Measurements from ENCODE around the gene RNF8.
"Not testable (repeated sequence)": the region's sequence is repeated elsewhere in the genome, so short reads cannot be mapped to it uniquely, and the experiment has no call there.

The RNF8 gene

DNA sequence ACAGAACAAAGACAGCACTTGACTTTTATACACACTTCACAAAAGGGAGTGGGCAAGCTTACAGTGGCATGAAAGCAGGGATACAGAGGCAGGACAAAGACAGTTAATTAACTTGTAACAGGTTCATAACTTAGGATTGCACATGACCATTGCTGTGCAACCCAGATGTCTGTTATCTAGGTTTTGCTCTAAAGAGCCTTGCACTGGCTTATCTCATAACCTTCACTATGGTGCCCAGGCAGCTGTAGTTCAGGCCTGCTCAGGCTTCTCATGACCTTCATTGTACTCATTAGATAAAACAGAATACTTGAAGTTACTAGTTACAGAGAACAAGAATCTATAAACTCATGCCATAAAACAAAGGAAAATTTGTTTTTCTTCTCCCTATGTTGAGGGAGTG is 47.9 kb downstream of the RNF8 start:
- DNase-seq: not testable (repeated sequence)

DNA sequence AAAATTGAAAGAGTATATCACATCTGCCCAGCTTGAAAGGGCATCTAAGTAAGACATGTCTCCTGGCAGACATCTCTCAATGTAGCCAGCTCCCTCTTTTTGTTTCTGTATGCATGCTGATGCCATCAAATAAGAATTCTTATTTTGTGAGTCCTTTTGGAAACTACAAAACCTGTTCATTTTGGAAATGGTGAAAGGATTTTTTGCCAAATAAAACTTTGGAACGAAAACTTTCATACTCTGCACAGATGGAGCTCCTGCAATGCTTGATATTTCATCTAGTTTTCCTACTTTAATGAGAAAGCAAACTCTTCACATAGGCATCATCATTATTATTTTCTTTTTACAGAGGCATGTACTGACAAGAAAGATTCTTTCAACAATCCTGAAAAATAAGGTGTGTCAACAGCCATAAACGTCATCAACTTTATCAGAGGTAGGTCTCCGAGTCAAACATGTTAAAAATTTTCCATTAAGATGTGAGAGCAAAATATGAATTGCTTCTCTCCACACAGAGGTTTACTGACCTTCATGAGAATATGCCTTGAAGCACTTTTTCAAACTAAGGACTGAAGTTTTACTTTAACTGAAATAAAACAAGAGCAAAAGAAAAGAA is 53.1 kb downstream of the RNF8 start:
- no peak for DNase-seq

DNA sequence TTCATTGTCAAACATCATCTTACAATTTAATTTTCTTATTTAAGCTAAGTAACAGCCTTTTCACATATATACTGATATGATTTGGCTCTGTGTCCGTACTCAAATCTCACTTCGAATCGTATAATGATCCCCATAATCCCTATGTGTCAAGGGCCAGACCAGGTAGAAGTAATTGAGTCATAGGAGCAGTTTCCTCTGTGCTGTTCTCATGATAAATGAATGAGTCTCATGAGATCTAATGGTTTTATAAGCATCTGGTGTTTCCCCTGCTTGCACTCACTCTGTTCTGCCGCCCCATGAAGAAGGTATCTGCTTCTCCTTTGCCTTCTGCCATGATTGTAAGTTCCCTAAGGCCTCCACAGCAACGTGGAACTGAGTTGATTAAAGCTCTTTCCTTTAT is 54.2 kb downstream of the RNF8 start:
- DNase-seq: no peak

DNA sequence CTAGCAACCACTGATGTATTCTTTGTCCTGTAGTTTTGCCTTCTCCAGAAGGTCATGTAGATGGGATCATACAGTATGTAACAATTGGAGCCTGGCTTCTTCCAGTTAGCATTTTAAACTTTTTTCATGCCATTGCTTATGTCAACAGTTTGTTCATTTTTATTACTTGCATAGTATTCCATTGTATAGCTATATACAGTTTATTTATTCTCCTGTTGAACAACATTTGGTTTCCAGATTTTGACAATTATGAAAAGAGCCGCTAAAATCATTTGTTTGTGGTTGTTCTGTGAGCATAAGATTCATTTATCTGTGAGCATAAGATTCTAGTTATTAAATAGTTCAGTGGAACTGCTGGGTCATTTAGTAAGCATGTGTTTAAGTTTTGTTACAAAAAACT is 55.7 kb downstream of the RNF8 start:
- DNase-seq: no peak

DNA sequence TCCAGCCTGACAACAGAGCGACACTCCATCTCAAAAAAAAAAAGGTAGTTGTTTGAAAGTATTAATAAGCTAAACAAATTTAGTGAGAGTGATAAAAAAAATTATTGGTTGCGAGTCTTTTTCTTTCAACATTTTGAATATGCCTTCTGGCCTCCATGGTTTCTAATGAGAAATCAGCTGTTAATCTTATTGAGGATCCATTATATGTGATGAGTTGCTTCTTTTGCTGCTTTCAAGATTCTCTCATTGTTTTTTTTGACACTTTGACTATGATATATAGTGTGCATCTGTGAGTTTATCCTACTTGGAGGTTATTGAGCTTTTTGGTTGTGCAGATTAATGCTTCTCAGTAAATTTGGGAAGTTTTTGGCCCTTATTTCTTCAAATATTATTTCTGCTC is 63.6 kb downstream of the RNF8 start:
- no peak for DNase-seq

DNA sequence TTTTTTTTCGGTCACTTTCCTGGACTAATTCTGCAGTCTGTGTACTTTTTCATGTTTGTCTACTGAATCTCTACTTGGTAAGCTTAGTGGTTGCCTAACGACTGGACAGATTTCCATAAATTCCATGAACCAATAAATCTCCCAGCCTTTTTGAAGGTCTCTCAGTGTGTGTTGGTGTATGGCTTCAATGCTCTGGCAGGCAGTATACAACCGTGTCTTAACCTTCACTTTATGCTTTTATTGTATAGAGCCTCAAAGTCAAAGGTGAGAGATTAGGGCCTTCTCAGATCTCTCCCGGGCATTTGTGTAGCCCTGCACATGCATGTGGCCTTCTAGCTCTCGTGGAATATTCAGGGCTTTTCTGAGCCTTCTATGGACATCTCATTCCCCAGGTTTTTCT is 64.9 kb downstream of the RNF8 start:
- no peak for DNase-seq

DNA sequence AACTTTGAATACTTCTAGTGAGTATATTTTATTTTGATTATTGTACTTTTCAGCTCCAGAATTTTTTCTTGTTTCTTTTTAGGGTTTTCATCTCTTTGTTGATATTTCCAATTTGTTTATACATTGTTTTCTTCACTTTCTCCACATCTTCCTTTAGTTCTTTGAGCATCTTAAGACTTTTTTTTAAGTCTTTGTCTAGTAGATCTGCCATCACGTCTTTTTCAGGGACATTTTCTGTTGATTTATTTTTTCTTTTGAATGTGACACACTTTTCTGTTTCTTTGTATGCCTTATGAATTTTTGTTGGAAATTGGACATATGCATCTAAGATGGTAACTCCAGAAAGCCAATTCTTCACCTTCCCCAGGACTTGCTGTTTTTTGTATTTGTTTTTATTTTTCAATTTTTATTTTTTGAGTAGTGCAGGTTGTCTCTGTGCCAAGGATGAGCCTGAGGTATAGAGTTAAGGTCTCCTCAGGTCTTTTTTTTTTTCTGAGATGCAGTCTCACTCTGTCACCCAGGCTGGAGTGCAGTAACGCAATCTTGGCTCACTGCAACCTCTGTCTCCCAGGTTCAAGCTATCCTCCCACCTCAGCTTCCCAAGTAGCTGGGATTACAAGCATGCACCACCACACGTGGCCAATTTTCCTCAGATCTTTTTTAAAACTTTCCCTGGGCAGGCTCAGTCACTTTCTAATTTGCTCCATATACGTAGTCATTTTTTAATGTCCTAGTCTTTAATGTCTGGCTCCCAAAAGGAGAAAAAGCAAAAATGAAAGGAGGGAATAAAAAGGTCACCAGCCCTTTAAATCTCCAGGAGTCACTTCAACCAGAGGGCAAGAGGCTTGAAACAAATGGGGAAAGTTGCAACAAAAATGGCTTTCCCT is 72.5 kb downstream of the RNF8 start:
- no peak for DNase-seq

DNA sequence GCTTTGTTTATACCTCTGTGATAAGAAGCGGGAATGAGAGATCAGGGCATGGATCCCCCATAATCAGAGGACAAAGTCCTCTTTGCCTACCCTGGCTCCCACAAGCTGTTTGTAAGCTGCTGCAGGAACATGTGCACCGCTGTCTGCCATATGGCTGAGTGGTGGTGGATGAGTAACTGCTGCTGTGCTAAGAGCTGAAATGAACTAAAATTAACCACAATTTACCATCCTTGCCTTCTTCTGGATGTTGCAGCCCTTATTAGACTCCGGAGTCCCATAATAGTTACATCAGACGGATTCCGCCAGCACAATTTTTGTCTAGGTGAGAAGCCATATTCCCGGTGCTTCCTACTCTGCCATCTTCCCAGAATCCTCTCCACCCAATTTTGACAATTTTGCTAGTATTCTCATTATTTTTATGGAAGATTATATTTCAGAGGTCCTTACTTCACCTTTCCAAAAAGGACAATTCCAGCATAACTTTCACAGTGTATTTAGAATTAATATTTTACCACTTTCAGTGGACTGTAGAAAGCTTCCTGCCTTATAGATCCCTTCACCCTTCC is 73.2 kb downstream of the RNF8 start:
- DNase-seq: no peak

DNA sequence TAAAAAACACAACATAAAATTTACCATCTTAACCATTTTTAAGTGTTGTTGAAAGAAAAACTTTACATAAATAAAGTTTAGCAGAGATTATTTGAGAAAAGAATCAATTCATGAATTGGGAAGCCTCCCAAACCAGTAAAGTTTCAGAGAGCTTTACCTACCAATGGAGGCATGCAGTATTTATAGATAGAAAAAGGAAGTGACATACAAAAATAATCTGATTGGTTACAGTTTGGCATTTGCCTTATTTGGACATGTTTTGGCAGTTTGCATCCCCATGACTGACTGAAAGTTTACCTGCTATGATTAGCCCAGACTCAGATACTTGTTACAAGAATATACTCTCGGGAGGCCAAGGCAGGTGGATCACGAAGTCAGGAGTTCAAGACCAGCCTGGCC is 75.6 kb downstream of the RNF8 start:
- no peak for DNase-seq

DNA sequence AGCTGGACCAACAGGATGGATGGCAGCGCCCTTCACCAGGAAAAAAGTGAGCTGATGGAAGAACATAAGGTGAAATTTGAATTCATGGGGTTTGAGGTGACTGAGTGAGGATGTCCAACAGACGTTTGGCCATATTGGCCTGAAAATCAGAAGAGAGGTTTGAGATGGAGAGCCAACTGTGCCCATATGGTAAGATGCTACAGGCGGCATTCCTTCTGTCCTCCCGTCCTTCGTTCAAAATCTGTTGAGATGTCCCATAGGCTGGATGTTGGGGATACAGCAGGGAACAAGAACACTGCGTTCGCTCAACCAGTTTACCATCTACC is 78.8 kb downstream of the RNF8 start:
- DNase-seq: no peak

DNA sequence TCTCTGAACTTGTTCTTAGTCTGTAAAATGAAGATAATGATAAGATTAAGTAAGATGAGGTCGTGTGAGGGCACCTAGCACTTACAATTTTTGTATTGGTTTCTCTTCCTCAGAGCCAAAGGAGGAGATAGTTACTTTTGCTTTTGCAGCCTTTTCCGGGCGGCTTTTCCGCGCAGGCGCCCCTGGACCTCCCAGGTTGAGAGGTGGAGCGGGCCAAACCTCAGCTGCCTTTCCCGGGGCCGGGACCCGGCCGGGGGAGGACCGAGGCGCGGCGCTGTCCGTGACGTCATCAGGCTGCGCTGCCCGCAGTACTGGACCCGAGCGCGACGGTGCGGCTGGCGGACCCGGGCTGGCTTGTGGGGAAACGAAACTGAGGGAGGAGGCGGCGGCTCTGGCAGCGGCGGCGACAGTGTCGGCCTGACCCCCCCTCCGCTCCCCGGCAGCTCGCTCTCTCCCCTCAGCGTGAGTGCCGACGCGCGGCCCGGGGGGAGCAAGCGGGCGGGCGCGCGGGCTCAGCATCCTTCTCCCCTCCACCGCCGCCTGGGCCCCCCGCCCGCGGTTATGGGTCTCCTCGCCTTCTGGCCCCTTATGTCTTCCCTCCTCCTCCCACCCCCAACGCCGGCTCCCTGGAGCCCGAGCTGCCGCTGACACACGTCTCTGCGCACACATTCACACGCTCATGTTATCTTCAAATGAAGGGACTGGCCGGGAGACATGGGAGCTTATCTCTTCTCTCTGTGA is 79.3 kb downstream of the RNF8 start, which contains the start of gene CMTR1:
CMTR1 (plus strand) TSS at position 306 of the 741 bp plus-strand sequence. CDS start 2,409 bp downstream, outside the sequence.
- peak; percentile 97 for DNase-seq

DNA sequence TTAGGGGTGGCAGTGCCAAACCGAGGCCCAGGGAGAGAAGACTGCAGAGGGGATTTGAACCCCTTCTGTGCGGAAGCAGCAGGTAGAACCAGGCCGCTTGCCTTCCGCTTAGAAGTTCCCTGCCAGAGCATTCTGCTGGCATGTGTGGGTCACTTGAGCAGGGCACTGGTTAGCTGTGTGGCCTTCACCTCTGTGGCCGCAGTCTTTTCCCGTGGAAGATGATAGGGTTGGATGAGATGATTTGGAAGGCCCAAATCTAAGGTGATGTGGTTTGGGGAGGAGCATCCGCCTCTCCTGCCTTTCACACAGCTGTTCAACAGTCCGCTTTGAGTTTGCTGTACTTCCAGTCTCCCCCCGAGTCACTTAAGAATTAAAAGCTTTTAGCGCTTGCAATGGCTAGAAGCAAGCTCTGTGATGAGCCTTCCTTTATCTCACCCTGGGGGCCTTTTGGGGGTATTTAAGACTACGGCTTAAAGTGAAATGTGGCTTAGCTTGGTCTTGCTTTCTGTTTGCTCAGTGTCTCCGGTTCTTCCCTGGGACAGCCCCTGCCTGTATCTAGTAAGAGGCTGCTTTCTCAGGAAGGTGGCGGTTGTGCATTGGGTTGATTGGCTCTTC is 80.0 kb downstream of the RNF8 start:
- peak; percentile 52 for DNase-seq

DNA sequence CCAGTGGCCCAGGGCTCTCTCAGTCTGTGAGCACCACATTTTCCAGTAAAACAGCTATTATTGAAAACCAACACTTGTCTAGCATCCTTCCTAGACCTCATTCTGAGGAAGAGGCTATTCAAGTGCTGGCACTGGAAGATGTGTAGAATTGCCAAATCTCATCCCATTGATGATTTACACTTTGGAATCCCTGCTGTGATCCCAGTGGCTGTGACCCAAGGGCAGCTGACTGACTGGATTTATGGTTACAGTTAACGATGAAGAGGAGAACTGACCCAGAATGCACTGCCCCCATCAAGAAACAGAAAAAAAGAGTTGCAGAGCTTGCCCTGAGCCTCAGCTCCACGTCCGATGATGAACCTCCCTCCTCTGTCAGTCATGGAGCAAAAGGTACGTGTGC is 81.6 kb downstream of the RNF8 start:
- no peak for DNase-seq

DNA sequence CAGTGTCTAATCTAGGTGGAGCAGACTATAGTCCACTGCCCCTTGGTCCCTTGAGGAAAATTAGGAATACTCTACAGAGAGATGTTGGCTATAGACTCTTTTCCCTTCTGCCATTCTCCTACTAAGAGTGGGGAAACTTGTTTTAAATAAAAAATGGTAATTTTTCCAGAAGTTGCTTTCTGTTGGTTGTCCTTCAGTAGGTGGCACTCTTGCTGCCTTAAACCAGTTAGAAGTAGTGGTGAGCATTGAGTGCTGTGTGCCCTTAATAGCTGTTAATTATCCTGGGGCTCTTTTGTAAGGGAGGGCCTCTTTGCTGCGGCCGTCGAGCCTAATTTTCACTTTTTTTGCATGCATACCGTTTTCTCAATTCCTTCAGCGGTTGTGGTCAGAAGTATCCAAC is 82.0 kb downstream of the RNF8 start:
- DNase-seq: no peak

DNA sequence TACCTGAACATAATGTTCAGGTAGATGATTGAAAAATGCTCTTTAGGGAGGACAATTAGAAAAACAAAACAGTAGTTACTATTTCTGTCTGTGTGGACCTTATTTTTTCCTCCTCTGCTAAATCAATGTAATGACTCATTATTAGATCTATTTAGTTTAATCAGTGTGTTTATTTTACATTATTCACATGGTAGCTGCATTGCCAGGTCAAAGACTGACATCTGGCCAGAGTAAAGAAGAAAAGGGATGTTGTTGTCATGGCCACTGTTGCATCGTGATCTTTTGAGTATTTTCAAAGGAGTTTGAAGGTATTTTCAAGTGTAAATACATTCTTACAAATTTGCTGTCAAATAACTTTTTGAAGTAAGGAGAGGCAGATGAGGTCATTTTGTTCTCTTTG is 85.1 kb downstream of the RNF8 start:
- DNase-seq: no peak

DNA sequence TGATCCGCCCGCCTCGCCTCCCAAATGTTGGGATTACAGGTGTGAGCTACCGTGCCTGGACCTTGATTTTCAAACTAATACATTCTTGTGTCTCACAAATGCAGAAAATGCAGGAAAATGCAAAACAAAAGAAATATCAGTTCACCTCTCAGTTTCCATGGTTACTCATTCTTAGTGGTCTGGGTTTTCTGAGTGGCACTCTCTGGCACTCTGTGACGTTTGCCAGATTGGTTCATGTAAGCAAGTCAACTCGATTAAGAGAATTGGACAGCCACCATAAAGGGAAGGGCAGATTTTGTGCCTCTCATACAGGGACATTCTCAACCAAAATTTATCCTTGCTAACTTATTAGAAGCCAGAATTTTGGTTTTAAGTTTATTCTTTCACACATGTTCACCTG is 87.9 kb downstream of the RNF8 start:
- DNase-seq: peak; percentile 6

DNA sequence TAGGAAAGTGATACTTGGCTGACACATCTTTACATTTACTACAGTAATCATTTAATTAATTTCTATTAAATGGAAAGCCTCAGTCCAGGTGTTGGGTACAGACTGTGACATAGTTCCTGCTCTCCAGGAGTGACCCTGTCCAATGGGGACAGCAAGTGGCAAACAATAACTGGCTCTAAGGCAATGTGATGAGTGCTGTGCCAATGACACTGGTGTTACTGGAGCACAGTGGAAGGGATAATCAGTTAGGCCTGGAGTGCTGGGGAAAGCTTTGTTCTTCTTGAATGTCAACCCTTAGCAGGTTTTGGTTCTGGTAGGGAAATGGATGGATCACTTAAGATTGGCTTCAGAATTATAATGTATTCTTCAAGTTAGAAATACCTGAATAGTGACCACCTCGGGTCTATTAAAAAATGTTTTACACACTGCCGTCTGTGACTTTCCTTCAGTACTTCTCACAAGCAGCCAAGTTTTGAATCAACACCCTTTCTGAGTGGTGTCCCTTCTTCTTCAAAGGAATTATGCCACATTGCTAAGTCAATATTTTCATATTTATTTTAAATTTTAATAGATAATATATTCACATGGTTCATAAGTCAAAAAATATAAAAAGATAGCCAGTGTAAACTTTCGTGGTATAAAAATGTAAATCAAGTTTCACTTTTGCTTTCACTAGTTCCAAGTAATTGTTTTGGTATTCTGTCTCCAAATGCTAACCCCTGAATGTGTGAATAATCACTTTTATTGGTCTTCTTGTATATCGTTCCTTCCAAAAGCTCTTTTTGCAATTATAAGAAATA is 88.8 kb downstream of the RNF8 start:
- DNase-seq: peak; percentile 40

DNA sequence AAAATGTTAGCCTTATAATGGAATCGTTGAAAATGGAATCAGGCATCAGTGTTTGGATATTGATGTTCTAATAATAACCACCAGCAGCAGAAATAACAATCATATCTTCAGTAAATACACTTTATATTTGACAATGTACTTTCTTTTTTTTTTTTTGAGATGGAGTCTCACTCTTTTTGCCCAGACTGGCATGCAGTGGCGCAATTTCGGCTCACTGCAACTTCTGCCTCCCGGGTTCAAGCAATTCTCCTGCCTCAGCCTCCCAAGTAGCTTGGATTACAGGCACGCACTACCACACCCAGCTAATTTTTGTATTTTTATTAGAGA is 89.4 kb downstream of the RNF8 start:
- DNase-seq: not testable (repeated sequence)

Data from CD4-positive, alpha-beta T cell treated with Interleukin-4 for 4 hours (primary cell).